Astrocyte (in vitro differentiated cells and primary cell): ENCODE results near the gene WNT1. TPM values are rescaled to one million over a fixed set of nuclear protein-coding genes. Genes with fewer than 3 reads are reported as not detected.

ENCODE experiments used
- DNase-seq: peaks from one replicate; pipeline ENCODE4 v3.0.0-alpha.2; 2010; ENCODE audit warnings: low read depth
- FAIRE-seq: peaks from 2 replicates; lab custom pipeline; 2011; peaks lifted over from hg19 to GRCh38; lab: Jason Lieb, UNC
- H2AFZ ChIP-seq: 2 replicates; pipeline ENCODE4 v1.6.0; 2012; ENCODE audit warnings: low read depth, low read length, inconsistent platforms
- H3K27ac ChIP-seq: 2 replicates; pipeline ENCODE4 v1.5.1; 2011; ENCODE audit warnings: low read depth, low read length, inconsistent platforms
- H3K27me3 ChIP-seq: 2 replicates; pipeline ENCODE4 v1.6.0; 2011; ENCODE audit warnings: low read length, inconsistent platforms; ENCODE audit not compliant: insufficient read depth
- H3K36me3 ChIP-seq: 2 replicates; pipeline ENCODE4 v1.5.1; 2011; ENCODE audit warnings: low read length, inconsistent platforms; ENCODE audit not compliant: insufficient read depth
- H3K4me1 ChIP-seq: 2 replicates; pipeline ENCODE4 v1.5.1; 2011; ENCODE audit warnings: low read length, inconsistent platforms; ENCODE audit not compliant: insufficient read depth
- H3K4me2 ChIP-seq: 2 replicates; pipeline ENCODE4 v1.6.0; 2012; ENCODE audit warnings: low read length, inconsistent platforms
- H3K4me3 ChIP-seq: 2 replicates; pipeline ENCODE4 v1.5.1; 2011; ENCODE audit warnings: low read depth, mild to moderate bottlenecking, low read length, inconsistent platforms; ENCODE audit not compliant: insufficient read depth
- H3K79me2 ChIP-seq: 2 replicates; pipeline ENCODE4 v1.6.0; 2012; ENCODE audit warnings: mild to moderate bottlenecking, low read length, inconsistent platforms; ENCODE audit not compliant: insufficient read depth
- H3K9ac ChIP-seq: 2 replicates; pipeline ENCODE4 v1.6.0; 2012; ENCODE audit warnings: mild to moderate bottlenecking, low read length, inconsistent platforms
- H3K9me3 ChIP-seq: 2 replicates; pipeline ENCODE4 v1.5.1; 2012; ENCODE audit warnings: low read depth, mild to moderate bottlenecking, low read length, inconsistent platforms; ENCODE audit not compliant: insufficient read depth
- H4K20me1 ChIP-seq: 2 replicates; pipeline ENCODE4 v1.6.0; 2012; ENCODE audit warnings: low read length, inconsistent platforms; ENCODE audit not compliant: insufficient read depth
- H3K27ac Mint-ChIP-seq: one replicate; pipeline ENCODE4 v1.8.0; 2021; ENCODE audit warnings: mild to moderate bottlenecking, mixed read lengths; ENCODE audit not compliant: unreplicated experiment
- H3K27me3 Mint-ChIP-seq: one replicate; pipeline ENCODE4 v1.8.0; 2021; ENCODE audit warnings: low read depth, mixed read lengths; ENCODE audit not compliant: unreplicated experiment
- H3K36me3 Mint-ChIP-seq: one replicate; pipeline ENCODE4 v1.8.0; 2021; ENCODE audit warnings: low read depth, mixed read lengths; ENCODE audit not compliant: unreplicated experiment
- H3K4me1 Mint-ChIP-seq: one replicate; pipeline ENCODE4 v1.8.0; 2021; ENCODE audit warnings: low read depth, mixed read lengths; ENCODE audit not compliant: unreplicated experiment
- H3K4me3 Mint-ChIP-seq: one replicate; pipeline ENCODE4 v1.8.0; 2021; ENCODE audit warnings: mild to moderate bottlenecking, moderate library complexity, mixed read lengths; ENCODE audit not compliant: unreplicated experiment
- H3K9me3 Mint-ChIP-seq: one replicate; pipeline ENCODE4 v1.8.0; 2021; ENCODE audit warnings: mild to moderate bottlenecking, mixed read lengths; ENCODE audit not compliant: unreplicated experiment
- CTCF ChIP-seq: IDR thresholded peaks from 2 replicates; pipeline ENCODE4 v1.5.1; 2011; ENCODE audit warnings: low read depth, mild to moderate bottlenecking, inconsistent platforms, low read length, moderate library complexity; ENCODE audit not compliant: insufficient read depth
- EZH2 ChIP-seq: IDR thresholded peaks from 2 replicates; pipeline ENCODE4 v1.6.1; 2012; ENCODE audit warnings: mild to moderate bottlenecking, low read length, inconsistent platforms; ENCODE audit not compliant: insufficient read depth
- total RNA-seq: library from RNA; stranded (reverse); gene quantifications from 2 replicates; pipeline ENCODE4 v1.2.1, GENCODE V29; 2021

The WNT1 gene
- total RNA-seq, 1 donor from 2014 or later: not detected

- Mint-ChIP-seq H3K36me3 (peaks cover 11% of the 10 kb centered on the region), H3K4me3 (peak within 1 kb of the TSS; percentile 94), H3K9me3 (no peaks in the 10 kb centered on the region), H3K27ac (peak within 1 kb of the TSS; percentile 98), H3K27me3 (no peaks in the 10 kb centered on the region), H3K4me1 (peaks cover 19% of the 10 kb centered on the region)
- Histone ChIP-seq H3K9me3 (no peaks in the 10 kb centered on the region), H3K4me2 (peak within 1 kb of the TSS; percentile 91), H2AFZ (peak within 1 kb of the TSS; percentile 68), H3K36me3 (peaks cover 16% of the 10 kb centered on the region), H3K4me3 (peak within 1 kb of the TSS; percentile 98), H3K79me2 (peaks cover 32% of the 10 kb centered on the region), H3K4me1 (peaks cover 13% of the 10 kb centered on the region), H3K27ac (peak within 1 kb of the TSS; percentile 96), H3K9ac (peak within 1 kb of the TSS; percentile 98), H3K27me3 (no peaks in the 10 kb centered on the region), H4K20me1 (peaks cover 14% of the 10 kb centered on the region)
- DNase-seq (peak; percentile 91), FAIRE-seq (no peak)
- peak; percentile 7 for TF ChIP-seq CTCF
- no peak for TF ChIP-seq EZH2
These were observed 40.4 kb downstream of the WNT1 start, which contains the start of gene PRKAG1 for GRCh38 chr12:49018261-49019119. TSS of gene PRKAG1 (minus strand) at chr12:49018776. CDS start at chr12:49018740, 36 bp downstream.

GRCh38 chr12:49019120-49019430 is 41.0 kb downstream of the WNT1 start:
- Histone ChIP-seq H3K79me2 (peaks cover 32% of the 10 kb centered on the region), H3K4me2 (peak overlapping the region; percentile 91), H3K4me3 (peak overlapping the region; percentile 98), H3K27me3 (no peaks in the 10 kb centered on the region), H2AFZ (peak overlapping the region; percentile 68), H3K36me3 (peaks cover 21% of the 10 kb centered on the region), H3K9ac (peak overlapping the region; percentile 98), H4K20me1 (peaks cover 13% of the 10 kb centered on the region), H3K27ac (peak overlapping the region; percentile 96), H3K4me1 (peaks cover 13% of the 10 kb centered on the region), H3K9me3 (no peaks in the 10 kb centered on the region)
- Mint-ChIP-seq H3K27me3 (no peaks in the 10 kb centered on the region), H3K36me3 (peaks cover 13% of the 10 kb centered on the region), H3K4me1 (peaks cover 19% of the 10 kb centered on the region), H3K27ac (peak overlapping the region; percentile 95), H3K9me3 (no peaks in the 10 kb centered on the region), H3K4me3 (peak overlapping the region; percentile 94)
- TF ChIP-seq CTCF (no peak), EZH2 (no peak)
- FAIRE-seq (no peak), DNase-seq (no peak)
